Stomach (tissue), 9 donors: ENCODE data around the gene CARMIL1. TPM values are rescaled to one million over a fixed set of nuclear protein-coding genes. Genes with fewer than 3 reads are reported as not detected.

Source experiments
- DNase-seq, 2 donors: peaks; one replicate each; pipeline versions ENCODE4 v3.0.0 to v3.0.0-alpha.2; 2013 to 2019
- H3K27ac ChIP-seq, 5 donors: fragments of 200-600 bp in 4 of 5; sonication (generic) in 4 of 5; one replicate each; pipeline ENCODE4 v1.5.1; 2013 to 2019; ENCODE audit warnings: mild to moderate bottlenecking in 1 of 5, moderate library complexity in 1 of 5
- H3K27me3 ChIP-seq, 3 donors: fragments of 200-600 bp; sonication (generic); one replicate each; pipeline ENCODE4 v1.5.1; 2017 to 2019; ENCODE audit warnings: mixed run types in 1 of 3
- H3K36me3 ChIP-seq, 4 donors: fragments of 200-600 bp; sonication (generic); 1 replicate in 3 of 4; 2 replicates in 1 of 4; pipeline ENCODE4 v1.5.1; 2016 to 2019
- H3K4me1 ChIP-seq, 4 donors: fragments of 200-600 bp; sonication (generic); one replicate each; pipeline ENCODE4 v1.5.1; 2016 to 2019
- H3K4me3 ChIP-seq, 4 donors: fragments of 200-600 bp; sonication (generic) in 3 of 4; one replicate each; pipeline ENCODE4 v1.5.1; 2016 to 2019; ENCODE audit warnings: mild to moderate bottlenecking in 1 of 4
- H3K9me3 ChIP-seq, 4 donors: fragments of 200-600 bp; sonication (generic); one replicate each; pipeline ENCODE4 v1.5.1; 2016 to 2019
- EP300 ChIP-seq: sonication (generic); formaldehyde crosslinking; IDR thresholded peaks from one replicate; pipeline ENCODE4 v1.6.1; 2017; ENCODE audit warnings: antibody characterized with exemption
- POLR2A ChIP-seq, 4 donors: fragments of 450-650 bp; IDR thresholded peaks; one replicate each; pipeline ENCODE4 v1.6.1; 2016; ENCODE audit warnings: antibody characterized with exemption in 4 of 4, control low read depth in 2 of 4, mild to moderate bottlenecking in 1 of 4, moderate library complexity in 1 of 4
- POLR2AphosphoS5 ChIP-seq, 3 donors: sonication (generic); formaldehyde crosslinking; IDR thresholded peaks; one replicate each; pipeline ENCODE4 v1.6.1; 2016; ENCODE audit warnings: antibody characterized with exemption in 3 of 3
- WGBS, 5 donors: extraction: QIAGEN DNeasy Blood & Tissue Kit in 3 of 5; methylation state at CpG; one replicate each; pipeline versions ENCODE4 v1.1.5 to v1.1.7; 2013 to 2018; 5-methylcytosine and 5-hydroxymethylcytosine counted together
- intact Hi-C: fragments of 100-400 bp; cut with DNase I; formaldehyde crosslinking; loops from one replicate; pipeline ENCODE4 v1.15.1; 2023; ENCODE audit warnings: low total_unique reads
- polyA plus RNA-seq, 3 donors: library from polyadenylated mRNA; stranded (reverse); fragments of 200-250 nt; gene quantifications; one replicate each; pipeline ENCODE4 v1.2.3, GENCODE V29; 2013
- total RNA-seq, 5 donors: library from RNA; depleted of rRNA; stranded (reverse); fragments of >200 nt; gene quantifications; one replicate each; pipeline versions ENCODE4 v1.1.0 to v1.2.3, GENCODE V29; 2014 to 2016
- TF ChIP-seq, protein P1 (sequence below), 7 experiments: fragments of 450-650 bp in 4 of 7; fragments of 200-600 bp in 3 of 7; sonication (generic) in 3 of 7; IDR thresholded peaks; one replicate each; pipeline ENCODE4 v1.5.1; 2016 to 2019; ENCODE audit warnings: antibody characterized with exemption in 7 of 7, control low read depth in 2 of 7, mild to moderate bottlenecking in 1 of 7
- donor health status: healthy with polysubstance abuse.
- donor health status: Bipolar disorder and iron deficiency.
- donor health status: healthy.

Gene CARMIL1
- total and polyA plus RNA-seq, 8 donors = 10.5 to 42.7 (median 14.9) TPM

GRCh38 chr6:25453288-25453687 is 174.1 kb downstream of the CARMIL1 start:
- no peaks in the 10 kb centered on the region for H3K27me3 ChIP-seq
- H3K9me3 ChIP-seq = no peaks in the 10 kb centered on the region
- peaks cover 0 to 3% (median 0%) of the 10 kb centered on the region in 4 donors for H3K4me1 ChIP-seq
- H3K36me3 ChIP-seq = peaks cover 0 to 8% (median 2%) of the 10 kb centered on the region in 4 donors
- no peak overlapping the region for H3K4me3 ChIP-seq
- intact Hi-C loops = no loop called here
- no peak overlapping the region for H3K27ac ChIP-seq
- TF ChIP-seq POLR2AphosphoS5 (IDR thresholded peaks at IDR 0.05) (no peak), EP300 (no peak)
- WGBS, 5 donors = 87 to 100% (median 93%) methylated on average over 2 of the region's 2 CpGs
- no peak for DNase-seq

- Histone ChIP-seq H3K36me3 (peaks cover 0 to 8% (median 2%) of the 10 kb centered on the region in 4 donors), H3K4me3 (no peak overlapping the region), H3K9me3 (no peaks in the 10 kb centered on the region), H3K27ac (no peak overlapping the region), H3K27me3 (no peaks in the 10 kb centered on the region), H3K4me1 (no peaks in the 10 kb centered on the region)
- DNase-seq = no peak
- WGBS, 5 donors = 66 to 97% (median 81%) methylated on average over 1 of the region's 1 CpG
- intact Hi-C loops = no loop called here
- TF ChIP-seq POLR2AphosphoS5 (IDR thresholded peaks at IDR 0.05) = no peak
- TF ChIP-seq, protein P1, sequence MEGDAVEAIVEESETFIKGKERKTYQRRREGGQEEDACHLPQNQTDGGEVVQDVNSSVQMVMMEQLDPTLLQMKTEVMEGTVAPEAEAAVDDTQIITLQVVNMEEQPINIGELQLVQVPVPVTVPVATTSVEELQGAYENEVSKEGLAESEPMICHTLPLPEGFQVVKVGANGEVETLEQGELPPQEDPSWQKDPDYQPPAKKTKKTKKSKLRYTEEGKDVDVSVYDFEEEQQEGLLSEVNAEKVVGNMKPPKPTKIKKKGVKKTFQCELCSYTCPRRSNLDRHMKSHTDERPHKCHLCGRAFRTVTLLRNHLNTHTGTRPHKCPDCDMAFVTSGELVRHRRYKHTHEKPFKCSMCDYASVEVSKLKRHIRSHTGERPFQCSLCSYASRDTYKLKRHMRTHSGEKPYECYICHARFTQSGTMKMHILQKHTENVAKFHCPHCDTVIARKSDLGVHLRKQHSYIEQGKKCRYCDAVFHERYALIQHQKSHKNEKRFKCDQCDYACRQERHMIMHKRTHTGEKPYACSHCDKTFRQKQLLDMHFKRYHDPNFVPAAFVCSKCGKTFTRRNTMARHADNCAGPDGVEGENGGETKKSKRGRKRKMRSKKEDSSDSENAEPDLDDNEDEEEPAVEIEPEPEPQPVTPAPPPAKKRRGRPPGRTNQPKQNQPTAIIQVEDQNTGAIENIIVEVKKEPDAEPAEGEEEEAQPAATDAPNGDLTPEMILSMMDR (IDR thresholded peaks at IDR 0.05) = no peak
- no peak for TF ChIP-seq EP300
- no peak for TF ChIP-seq POLR2A (IDR thresholded peaks at IDR 0.05)
Measured at GRCh38 chr6:25454136-25454535, 175.0 kb downstream of the CARMIL1 start.

- Histone ChIP-seq H3K27me3 (no peaks in the 10 kb centered on the region), H3K36me3 (no peaks in the 10 kb centered on the region), H3K27ac (no peak overlapping the region), H3K9me3 (no peaks in the 10 kb centered on the region), H3K4me3 (no peak overlapping the region), H3K4me1 (no peaks in the 10 kb centered on the region)
- TF ChIP-seq EP300 = no peak
- TF ChIP-seq, protein P1 (IDR thresholded peaks at IDR 0.05) = no peak
- TF ChIP-seq POLR2A (IDR thresholded peaks at IDR 0.05) = no peak
- TF ChIP-seq POLR2AphosphoS5 (IDR thresholded peaks at IDR 0.05) = no peak
- DNase-seq = no peak
- WGBS, 5 donors = 55 to 82% (median 63%) methylated on average over 3 of the region's 3 CpGs
- intact Hi-C loops = no loop called here
Measured at GRCh38 chr6:25456249-25457040, 177.3 kb downstream of the CARMIL1 start.

DNA sequence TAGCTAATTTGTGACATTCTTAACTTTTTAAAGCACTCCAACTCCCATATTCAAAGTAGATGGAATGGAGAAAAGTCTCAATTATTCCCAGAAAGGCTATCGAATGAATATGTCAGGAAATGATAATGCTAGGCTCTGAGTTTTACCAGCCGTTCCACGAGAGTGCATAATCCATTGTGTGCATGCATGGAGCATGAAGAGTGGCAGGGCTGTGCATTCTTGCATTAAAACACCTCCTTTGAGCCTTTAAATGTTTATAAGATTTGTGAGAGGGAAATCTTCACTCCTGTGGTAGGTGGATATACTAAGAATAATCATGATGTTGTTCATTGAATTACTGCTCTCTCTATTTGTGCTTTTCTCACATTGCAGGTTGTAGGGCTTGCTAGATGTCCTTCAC is 178.3 kb downstream of the CARMIL1 start:
- no peaks in the 10 kb centered on the region for H3K9me3 ChIP-seq
- H3K4me3 ChIP-seq = no peak overlapping the region
- TF ChIP-seq, protein P1 (IDR thresholded peaks at IDR 0.05) = no peak
- TF ChIP-seq EP300 = no peak
- TF ChIP-seq POLR2AphosphoS5 (IDR thresholded peaks at IDR 0.05) = no peak
- TF ChIP-seq POLR2A (IDR thresholded peaks at IDR 0.05) = no peak

DNA sequence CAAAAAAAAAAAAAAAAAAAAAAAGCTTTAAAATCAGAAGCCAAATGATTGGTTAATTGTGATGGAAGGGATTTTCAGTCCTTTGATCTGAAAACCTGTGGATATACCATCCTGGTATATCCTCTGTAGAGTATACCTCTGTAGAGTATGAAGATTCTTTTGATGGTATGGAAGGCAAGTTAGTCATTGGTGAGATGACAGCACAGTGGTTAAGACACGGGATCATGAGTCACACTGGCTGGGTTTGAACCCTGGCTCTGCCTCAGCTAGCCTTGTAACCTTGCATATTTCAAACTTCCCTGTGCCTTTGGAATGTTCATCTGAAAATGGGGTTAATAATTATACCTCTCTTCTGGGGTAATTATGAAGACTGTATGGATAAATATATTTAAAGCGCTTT is 179.3 kb downstream of the CARMIL1 start:
- Histone ChIP-seq H3K9me3 (no peaks in the 10 kb centered on the region), H3K27ac (no peak overlapping the region), H3K4me3 (no peak overlapping the region), H3K27me3 (no peaks in the 10 kb centered on the region), H3K4me1 (no peaks in the 10 kb centered on the region), H3K36me3 (no peaks in the 10 kb centered on the region)
- DNase-seq = no peak
- WGBS, 5 donors = 76 to 92% (median 88%) methylated on average over 2 of the region's 2 CpGs
- intact Hi-C loops = no loop called here
- TF ChIP-seq EP300 (no peak), POLR2AphosphoS5 (IDR thresholded peaks at IDR 0.05) (no peak), POLR2A (IDR thresholded peaks at IDR 0.05) (no peak)
- TF ChIP-seq, protein P1 (IDR thresholded peaks at IDR 0.05) = no peak

More for the DNA sequence above, 178.3 kb downstream of the CARMIL1 start:
- no peak for DNase-seq
- intact Hi-C loops = no loop called here
- Histone ChIP-seq H3K4me1 (no peaks in the 10 kb centered on the region), H3K36me3 (no peaks in the 10 kb centered on the region), H3K27me3 (no peaks in the 10 kb centered on the region), H3K27ac (no peak overlapping the region)
- WGBS, 5 donors = 83 to 95% (median 90%) methylated on average over 3 of the region's 3 CpGs
